LHCN-M2 (cell line): ENCODE measurements around the gene RIIAD1. TPM values are rescaled to one million over a fixed set of nuclear protein-coding genes. Genes with fewer than 3 reads are reported as not detected.

ENCODE experiments used
- total RNA-seq: library from RNA; depleted of rRNA; stranded (reverse); fragments of >200 nt; gene quantifications from 2 replicates; pipeline ENCODE4 v1.2.3, GENCODE V29; 2014; rRNA removed

Gene RIIAD1
- total RNA-seq, 1 experiment from 2014 or later = not detected

Other genes with a start within 250 kb of the RIIAD1 start
- 0.06 and 0.34 TPM in 2 replicates for gene CGN, start 210.1 kb upstream of the RIIAD1 start, total RNA-seq
- gene TUFT1, start 181.2 kb upstream of the RIIAD1 start, total RNA-seq = 7.8 and 7.9 TPM in 2 replicates
- 19.8 and 22.6 TPM in 2 replicates for gene SNX27, start 109.5 kb upstream of the RIIAD1 start, total RNA-seq
- not detected in 2 replicates for gene CELF3, start 4.7 kb upstream of the RIIAD1 start, total RNA-seq
- gene MRPL9, start 42.0 kb downstream of the RIIAD1 start, total RNA-seq = 83.4 and 117 TPM in 2 replicates
- gene TDRKH, start 69.0 kb downstream of the RIIAD1 start, total RNA-seq = 1.0 and 1.9 TPM in 2 replicates
- not detected in 2 replicates for gene LINGO4, start 83.9 kb downstream of the RIIAD1 start, total RNA-seq
- not detected in 2 replicates for gene RORC, start 110.3 kb downstream of the RIIAD1 start, total RNA-seq
- gene C2CD4D, start 118.3 kb downstream of the RIIAD1 start, total RNA-seq = not detected in 2 replicates
- gene THEM5, start 132.2 kb downstream of the RIIAD1 start, total RNA-seq = not detected in 2 replicates
- gene THEM4, start 188.0 kb downstream of the RIIAD1 start, total RNA-seq = 20.3 and 22.8 TPM in 2 replicates